ENCODE measurements around the gene STRIP1. TPM values are rescaled to one million over a fixed set of nuclear protein-coding genes. Genes with fewer than 3 reads are reported as not detected.

Gene STRIP1
- total and polyA plus RNA-seq, 10 of the 15 experiments (the other 5 are each of a cell fraction or from before 2014, with no cell fraction given): 6.3 to 26.6 (median 18.0) TPM

- TF ChIP-seq MEF2B (IDR thresholded peaks at IDR 0.05; ENCODE audit: partially characterized antibody, poor library complexity, severe bottlenecking) (no peak), ZNF384 (IDR thresholded peaks at IDR 0.05; ENCODE audit: borderline replicate concordance, low read depth, low read length) (no peak)
- TF ChIP-seq, protein P1, sequence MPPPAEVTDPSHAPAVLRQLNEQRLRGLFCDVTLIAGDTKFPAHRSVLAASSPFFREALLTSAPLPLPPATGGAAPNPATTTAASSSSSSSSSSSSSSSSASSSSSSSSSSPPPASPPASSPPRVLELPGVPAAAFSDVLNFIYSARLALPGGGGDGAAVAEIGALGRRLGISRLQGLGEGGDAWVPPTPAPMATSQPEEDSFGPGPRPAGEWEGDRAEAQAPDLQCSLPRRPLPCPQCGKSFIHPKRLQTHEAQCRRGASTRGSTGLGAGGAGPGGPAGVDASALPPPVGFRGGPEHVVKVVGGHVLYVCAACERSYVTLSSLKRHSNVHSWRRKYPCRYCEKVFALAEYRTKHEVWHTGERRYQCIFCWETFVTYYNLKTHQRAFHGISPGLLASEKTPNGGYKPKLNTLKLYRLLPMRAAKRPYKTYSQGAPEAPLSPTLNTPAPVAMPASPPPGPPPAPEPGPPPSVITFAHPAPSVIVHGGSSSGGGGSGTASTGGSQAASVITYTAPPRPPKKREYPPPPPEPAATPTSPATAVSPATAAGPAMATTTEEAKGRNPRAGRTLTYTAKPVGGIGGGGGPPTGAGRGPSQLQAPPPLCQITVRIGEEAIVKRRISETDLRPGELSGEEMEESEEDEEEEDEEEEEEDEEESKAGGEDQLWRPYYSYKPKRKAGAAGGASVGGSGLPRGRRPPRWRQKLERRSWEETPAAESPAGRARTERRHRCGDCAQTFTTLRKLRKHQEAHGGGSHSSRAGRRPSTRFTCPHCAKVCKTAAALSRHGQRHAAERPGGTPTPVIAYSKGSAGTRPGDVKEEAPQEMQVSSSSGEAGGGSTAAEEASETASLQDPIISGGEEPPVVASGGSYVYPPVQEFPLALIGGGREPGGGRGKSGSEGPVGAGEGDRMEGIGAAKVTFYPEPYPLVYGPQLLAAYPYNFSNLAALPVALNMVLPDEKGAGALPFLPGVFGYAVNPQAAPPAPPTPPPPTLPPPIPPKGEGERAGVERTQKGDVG (CRISPR knock-in tag; IDR thresholded peaks at IDR 0.05): no peak
Measured at GRCh38 chr1:110005971-110006370, 28.5 kb upstream of the STRIP1 start (continued).

GRCh38 chr1:110006516-110006915, 27.9 kb upstream of the STRIP1 start:
- Histone ChIP-seq H3K9me3 (replicated peaks; ENCODE audit: control insufficient read depth, insufficient read depth, low read length) (no peaks in the 10 kb centered on the region), H3K4me2 (ENCODE audit: control insufficient read depth, insufficient read depth) (no peak overlapping the region), H3K9ac (ENCODE audit: control insufficient read depth, insufficient read depth, low read length) (no peak overlapping the region), H2AFZ (ENCODE audit: control insufficient read depth, low read depth, low read length) (no peak overlapping the region), H3K27ac (ENCODE audit: control insufficient read depth, insufficient read depth) (no peak overlapping the region), H3K36me3 (ENCODE audit: control insufficient read depth in 2 of 2, insufficient read depth in 2 of 2, low read length in 1 of 2) (peaks cover 0 to 11% of the 10 kb centered on the region in 2 experiments; a peak in 2 of 4 replicates), H3K27me3 (replicated peaks in 1 of 2; ENCODE audit: control insufficient read depth in 2 of 2, insufficient read depth in 2 of 2, low read length in 1 of 2) (no peaks in the 10 kb centered on the region), H3K4me1 (ENCODE audit: control insufficient read depth, insufficient read depth, low read length) (peaks cover 27% of the 10 kb centered on the region), H3K4me3 (no peak overlapping the region), H3K79me2 (ENCODE audit: control insufficient read depth, insufficient read depth, low read length) (no peaks in the 10 kb centered on the region; the same call in none of the 2 replicates), H4K20me1 (ENCODE audit: control insufficient read depth, insufficient read depth) (no peaks in the 10 kb centered on the region)
- RAD21 ChIA-PET (ENCODE audit: unreplicated experiment): interaction anchor here (1.4 to 5.0 kb wide), 2 partner anchors 22 to 230 kb away, joined by 4 to 66 read pairs; partner anchors contain the start of gene AHCYL1
- FAIRE-seq: no peak
- BruUV-seq (replicated peaks): no TSS peak
- WGBS (ENCODE audit: insufficient coverage, insufficient replicate concordance, low lambda C conversion rate, missing lambda C conversion rate): 94% methylated on average over 1 of the region's 1 CpG
- CTCF ChIA-PET: interaction anchor here (0.5 to 9.5 kb wide), 10 partner anchors 8 to 374 kb away, joined by 3 to 200 read pairs (median 4); partner anchors contain the start of gene AHCYL1
- DNase-seq (ENCODE audit: low read depth, low spot score): no peak
- ATAC-seq: no peak
- POLR2A ChIA-PET: interaction anchor here (1.0 to 1.7 kb wide), 2 partner anchors 20 to 466 kb away, joined by 3 to 7 read pairs; no protein-coding TSS in a partner anchor
- SMC1A ChIA-PET (ENCODE audit: uncharacterized antibody, unreplicated experiment): interaction anchor here (1.8 to 3.5 kb wide), 4 partner anchors 18 to 367 kb away, joined by 3 to 33 read pairs (median 8); partner anchors contain the start of gene AHCYL1
- intact Hi-C loops (cut with micrococcal nuclease; ENCODE audit: unreplicated experiment) (no loop called here), in situ Hi-C loops (cut with MboI) (no loop called here)
- TF ChIP-seq, protein P2, sequence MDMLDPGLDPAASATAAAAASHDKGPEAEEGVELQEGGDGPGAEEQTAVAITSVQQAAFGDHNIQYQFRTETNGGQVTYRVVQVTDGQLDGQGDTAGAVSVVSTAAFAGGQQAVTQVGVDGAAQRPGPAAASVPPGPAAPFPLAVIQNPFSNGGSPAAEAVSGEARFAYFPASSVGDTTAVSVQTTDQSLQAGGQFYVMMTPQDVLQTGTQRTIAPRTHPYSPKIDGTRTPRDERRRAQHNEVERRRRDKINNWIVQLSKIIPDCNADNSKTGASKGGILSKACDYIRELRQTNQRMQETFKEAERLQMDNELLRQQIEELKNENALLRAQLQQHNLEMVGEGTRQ (IDR thresholded peaks at IDR 0.05; ENCODE audit: borderline replicate concordance, low read depth, low read length): no peak
- TF ChIP-seq FOS (IDR thresholded peaks at IDR 0.05; ENCODE audit: borderline replicate concordance, extremely low read depth, insufficient read length) (no peak), MYC (IDR thresholded peaks at IDR 0.05; ENCODE audit: insufficient read depth, insufficient read length, insufficient replicate concordance, low read length, severe bottlenecking) (no peak), EZH2 (IDR thresholded peaks at IDR 0.05; ENCODE audit: borderline replicate concordance, control insufficient read depth, low read depth, low read length) (no peak), CHD1 (IDR thresholded peaks at IDR 0.05; ENCODE audit: low read depth, low read length) (no peak), RAD21 (IDR thresholded peaks at IDR 0.05; ENCODE audit: insufficient read depth, low read depth, low read length) (no peak)
- TF ChIP-seq, protein P3, sequence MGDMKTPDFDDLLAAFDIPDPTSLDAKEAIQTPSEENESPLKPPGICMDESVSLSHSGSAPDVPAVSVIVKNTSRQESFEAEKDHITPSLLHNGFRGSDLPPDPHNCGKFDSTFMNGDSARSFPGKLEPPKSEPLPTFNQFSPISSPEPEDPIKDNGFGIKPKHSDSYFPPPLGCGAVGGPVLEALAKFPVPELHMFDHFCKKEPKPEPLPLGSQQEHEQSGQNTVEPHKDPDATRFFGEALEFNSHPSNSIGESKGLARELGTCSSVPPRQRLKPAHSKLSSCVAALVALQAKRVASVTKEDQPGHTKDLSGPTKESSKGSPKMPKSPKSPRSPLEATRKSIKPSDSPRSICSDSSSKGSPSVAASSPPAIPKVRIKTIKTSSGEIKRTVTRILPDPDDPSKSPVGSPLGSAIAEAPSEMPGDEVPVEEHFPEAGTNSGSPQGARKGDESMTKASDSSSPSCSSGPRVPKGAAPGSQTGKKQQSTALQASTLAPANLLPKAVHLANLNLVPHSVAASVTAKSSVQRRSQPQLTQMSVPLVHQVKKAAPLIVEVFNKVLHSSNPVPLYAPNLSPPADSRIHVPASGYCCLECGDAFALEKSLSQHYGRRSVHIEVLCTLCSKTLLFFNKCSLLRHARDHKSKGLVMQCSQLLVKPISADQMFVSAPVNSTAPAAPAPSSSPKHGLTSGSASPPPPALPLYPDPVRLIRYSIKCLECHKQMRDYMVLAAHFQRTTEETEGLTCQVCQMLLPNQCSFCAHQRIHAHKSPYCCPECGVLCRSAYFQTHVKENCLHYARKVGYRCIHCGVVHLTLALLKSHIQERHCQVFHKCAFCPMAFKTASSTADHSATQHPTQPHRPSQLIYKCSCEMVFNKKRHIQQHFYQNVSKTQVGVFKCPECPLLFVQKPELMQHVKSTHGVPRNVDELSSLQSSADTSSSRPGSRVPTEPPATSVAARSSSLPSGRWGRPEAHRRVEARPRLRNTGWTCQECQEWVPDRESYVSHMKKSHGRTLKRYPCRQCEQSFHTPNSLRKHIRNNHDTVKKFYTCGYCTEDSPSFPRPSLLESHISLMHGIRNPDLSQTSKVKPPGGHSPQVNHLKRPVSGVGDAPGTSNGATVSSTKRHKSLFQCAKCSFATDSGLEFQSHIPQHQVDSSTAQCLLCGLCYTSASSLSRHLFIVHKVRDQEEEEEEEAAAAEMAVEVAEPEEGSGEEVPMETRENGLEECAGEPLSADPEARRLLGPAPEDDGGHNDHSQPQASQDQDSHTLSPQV (IDR thresholded peaks at IDR 0.05): no peak
